Right kidney (tissue), 1 donor: ENCODE results near the gene DCAF5.
"Not testable (repeated sequence)": the region's sequence is repeated elsewhere in the genome, so short reads cannot be mapped to it uniquely, and the experiment has no call there.

Source experiments
- DNase-seq: peaks from one replicate; pipeline ENCODE4 v3.0.0-alpha.2; 2016

The DCAF5 gene

DNA sequence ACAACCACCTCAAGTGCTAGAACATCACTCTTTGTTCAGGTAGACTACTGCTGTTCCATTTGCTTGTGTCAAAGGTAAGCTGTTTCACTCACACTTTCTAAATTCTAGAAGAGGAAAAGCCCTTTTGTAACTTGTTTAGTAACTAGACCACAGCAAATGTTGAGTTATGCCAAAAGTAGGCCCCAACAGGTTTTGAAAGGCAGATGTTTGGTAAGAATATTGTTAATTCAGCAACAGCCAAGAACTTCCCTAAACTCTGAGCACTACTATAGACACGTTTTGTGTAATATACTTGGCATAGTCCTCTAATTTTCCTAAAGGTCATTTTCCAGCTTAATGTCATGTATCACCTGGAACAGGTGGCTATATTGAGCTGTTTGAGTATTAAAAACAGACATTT lies 79.0 kb downstream of the DCAF5 start:
- no peak for DNase-seq

DNA sequence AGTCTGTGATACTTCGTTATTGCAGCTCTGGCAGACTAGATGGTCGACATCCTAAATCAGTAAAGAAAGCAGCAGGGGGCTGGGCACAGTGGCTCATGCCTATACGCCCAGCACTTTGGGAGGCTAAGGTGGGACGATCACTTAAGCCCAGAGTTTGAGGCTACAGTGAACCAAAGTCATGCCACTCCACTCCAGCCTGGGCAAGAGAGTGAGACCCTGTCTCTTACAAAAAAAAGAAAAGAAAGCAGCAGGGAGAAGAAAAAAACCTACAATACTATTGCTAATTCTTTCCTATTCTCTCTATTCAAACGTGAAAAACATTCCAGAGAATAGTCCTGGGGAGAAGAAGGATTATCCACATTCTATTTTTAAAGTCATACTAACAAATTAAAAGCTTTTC lies 79.5 kb downstream of the DCAF5 start:
- DNase-seq = no peak

DNA sequence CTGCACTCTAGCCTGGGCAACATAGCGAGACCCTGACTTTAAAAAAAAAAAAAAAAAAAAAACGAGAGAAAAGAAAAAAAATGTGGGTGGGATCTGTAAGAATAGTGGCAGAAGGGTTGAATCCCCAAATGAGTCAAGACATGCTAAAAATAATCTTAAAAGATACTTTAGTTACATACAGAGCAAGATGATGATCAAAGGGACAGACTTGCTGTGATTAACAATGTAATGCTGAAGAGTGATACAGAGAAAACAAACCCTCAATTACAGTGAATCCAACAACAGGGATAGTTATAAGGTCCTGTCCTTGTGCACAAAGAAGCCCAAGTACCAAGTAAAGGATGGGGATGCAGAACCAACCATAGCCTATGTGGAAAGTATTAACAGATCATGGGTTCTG lies 80.3 kb downstream of the DCAF5 start:
- DNase-seq = no peak

DNA sequence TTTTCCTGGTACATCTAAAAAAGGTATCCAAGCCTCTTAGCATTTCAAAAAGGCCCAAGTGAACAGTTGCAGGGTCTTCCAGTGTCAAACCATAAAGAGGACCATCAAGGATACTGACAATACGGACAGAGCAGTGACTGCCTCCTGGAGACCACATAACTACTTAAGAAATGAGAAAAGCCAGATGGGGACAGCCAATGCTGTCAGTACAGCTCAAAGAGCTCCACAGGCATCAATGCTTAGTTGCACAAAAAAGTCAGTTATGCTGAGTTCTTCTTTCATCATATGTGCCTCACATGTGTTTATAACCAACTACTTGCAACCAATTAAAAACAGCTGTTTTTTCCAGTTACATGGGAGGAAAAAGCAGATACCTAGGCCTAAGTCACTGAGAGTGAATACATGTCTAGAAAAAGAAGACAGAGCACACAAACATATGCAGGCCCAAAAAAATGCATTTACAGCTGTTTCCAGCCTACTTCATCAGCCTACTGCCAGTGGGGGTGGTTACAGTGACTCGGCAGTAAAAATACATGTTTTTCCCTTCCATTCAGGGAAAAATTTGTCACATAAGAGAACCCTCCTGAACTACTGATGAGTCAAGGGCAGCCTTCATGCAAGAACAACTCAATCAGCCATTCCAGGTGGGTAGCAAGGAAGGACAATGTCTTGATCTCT lies 84.0 kb downstream of the DCAF5 start:
- DNase-seq = no peak

DNA sequence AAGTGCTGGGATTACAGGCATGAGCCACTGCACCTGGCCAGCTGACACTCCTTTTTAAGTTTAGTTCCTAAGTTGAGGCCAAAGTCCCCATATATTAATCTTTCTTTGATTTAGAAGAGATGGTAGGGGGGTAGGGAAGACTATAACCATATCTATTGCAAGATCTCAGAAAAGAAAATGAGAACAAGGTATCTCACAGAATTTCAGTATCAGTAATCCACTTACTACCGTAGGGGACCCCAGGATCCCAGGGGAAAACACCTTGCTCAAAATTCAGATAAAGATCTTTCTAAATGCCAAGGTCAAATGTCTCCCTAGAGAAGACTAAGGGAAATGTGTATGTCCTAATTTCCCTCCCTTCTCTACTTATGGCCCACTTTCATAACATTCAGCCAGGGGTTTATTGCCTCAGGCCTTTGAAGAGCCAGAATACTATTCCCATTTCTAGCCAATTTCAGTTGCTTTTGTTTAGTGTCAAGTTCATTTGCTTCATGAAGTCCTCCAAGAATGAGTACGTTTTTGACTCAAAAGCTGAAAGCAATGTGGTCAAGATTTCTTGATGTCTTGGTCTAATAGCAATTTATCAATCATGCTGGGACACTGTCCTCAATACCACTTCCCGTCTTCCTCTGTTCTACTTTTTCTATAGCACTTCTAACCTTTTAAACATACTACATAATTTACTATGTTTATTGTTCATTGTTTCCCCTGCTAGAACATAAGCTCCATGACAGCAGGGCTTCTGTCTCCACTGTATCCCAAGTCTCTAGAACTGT lies 86.3 kb downstream of the DCAF5 start:
- DNase-seq = no peak

DNA sequence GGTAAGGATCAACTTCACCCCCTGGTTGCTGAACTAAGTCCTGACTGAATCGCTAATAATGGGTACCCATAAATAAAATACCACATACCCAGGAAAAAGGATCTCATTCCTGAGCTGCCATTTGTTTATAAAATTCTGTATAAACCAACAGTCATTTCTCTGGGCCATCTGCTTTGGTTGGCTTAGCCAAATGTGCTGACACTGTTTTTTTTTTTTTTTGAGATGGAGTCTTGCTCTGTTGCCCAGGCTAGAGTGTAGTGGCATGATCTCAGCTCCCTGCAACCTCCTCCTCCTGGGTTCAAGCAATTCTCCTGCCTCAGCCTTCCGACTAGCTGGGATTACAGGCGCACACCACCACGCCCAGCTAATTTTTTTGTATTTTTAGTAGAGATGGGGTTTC lies 87.0 kb downstream of the DCAF5 start:
- not testable (repeated sequence) for DNase-seq

DNA sequence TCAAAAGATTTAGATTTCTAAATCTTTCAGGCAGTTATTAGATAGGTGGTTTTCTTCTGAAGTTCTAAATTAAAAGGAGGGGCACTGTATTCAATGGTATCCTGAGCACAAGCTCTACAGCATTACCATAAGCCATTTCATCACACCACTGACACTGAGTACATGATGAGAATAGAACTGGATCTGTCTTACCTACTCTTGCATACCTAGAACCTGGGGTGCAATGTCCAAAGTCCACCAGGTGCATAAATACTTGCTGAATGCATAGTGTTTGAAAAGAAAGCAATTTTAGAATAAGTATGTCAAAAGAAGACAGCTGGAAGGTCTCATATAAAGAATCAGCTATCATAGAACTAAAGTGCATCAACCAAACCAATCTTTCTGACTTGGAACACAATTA lies 88.3 kb downstream of the DCAF5 start:
- no peak for DNase-seq

DNA sequence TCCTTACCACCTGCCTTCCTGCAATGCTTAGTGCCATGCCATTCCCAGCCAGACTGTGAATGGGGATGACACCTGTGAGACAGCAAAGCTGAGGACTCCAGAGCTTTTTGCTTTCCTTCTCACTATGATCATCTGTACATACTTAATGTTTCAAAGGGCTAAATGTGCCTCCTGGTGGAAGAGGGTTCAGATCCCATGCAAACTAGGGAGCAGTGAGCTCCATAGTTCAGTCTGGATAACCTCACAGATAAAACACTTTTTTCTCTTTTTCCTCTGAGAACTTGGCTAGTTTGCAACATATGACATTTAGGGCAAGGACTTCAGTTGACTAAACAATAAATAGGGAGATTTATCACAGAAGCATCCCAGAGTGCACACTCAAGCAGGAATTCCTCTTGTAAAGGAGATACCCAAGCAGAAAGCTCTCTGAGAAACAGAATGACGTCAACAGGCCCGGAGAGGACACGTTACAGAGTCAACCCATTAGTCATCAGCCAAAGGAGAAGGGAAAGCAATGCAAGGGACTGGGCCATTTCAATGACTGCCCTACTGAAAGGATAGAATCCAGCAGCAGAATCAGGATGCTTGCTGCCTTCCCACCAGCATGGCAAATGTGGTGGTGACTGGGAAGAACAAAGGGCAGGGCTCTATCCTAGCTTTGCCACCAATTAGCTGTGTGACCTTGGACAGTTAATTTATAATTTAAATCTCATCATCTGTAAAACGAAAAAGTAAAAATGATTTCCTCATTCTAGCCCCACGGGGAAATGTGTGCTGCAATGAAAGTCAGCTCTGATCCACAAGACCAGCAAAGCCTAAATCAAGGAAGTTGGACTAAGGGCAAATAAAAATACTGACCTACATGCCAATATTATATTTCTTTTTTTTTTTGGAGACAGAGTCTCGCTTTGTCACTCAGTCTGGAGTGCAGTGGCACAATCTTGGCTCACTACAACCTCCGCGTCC lies 93.0 kb downstream of the DCAF5 start:
- no peak for DNase-seq

DNA sequence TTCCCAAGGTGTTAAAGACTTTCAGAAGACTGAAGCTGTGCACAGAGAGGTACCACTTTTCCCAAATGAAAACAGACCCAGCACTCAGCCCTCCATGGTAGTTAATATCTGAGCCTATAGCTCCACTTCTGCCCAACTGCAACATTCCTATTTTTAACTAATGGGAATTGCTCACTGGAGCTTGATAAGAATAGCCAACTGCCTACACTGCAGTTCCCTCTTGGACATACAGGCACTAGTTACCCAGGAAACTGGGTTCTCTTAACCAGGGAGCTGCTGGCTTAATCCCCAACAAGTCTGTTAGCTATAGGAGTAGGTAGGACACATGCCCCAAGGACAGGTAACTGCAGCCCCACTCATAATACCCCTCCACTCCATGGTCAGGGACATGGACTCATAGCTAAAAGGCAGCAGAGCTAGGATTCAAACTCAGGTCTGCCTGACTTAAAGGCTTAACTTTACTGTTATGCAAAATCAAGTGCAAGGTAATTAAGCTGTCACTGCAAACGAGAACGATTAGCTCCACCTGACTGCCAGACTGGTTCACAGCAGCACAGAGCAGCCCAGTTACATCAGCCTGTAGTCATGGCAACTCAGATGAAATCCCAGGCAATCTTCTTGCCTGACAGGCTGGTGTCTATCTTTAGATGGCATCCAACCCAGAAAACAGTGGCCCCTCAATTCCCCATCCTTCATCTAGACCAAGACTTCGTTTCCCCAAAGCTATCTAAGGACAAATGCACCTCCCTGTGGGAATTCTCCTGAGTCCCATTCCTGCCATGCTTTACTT lies 96.7 kb downstream of the DCAF5 start:
- DNase-seq = no peak

DNA sequence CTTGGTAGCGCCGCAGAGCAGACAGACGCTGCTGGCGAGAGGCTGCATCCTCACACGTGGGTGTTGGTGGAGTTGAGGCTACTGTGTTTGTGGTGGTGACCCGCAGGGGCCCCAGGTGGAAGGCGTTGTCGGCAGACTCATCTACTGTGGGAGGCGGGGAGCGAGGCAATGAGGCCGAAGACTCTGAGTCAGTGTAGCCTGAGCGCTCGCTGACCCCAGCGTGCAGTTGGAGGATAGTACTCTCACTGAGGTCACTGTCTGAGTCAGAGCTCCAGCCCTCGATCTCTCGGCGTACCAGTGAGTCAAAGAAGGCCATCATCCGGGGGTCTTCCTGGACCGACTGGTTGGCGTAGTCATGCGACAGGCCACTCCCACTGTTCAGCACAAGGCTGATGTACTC lies 97.8 kb downstream of the DCAF5 start:
- no peak for DNase-seq

DNA sequence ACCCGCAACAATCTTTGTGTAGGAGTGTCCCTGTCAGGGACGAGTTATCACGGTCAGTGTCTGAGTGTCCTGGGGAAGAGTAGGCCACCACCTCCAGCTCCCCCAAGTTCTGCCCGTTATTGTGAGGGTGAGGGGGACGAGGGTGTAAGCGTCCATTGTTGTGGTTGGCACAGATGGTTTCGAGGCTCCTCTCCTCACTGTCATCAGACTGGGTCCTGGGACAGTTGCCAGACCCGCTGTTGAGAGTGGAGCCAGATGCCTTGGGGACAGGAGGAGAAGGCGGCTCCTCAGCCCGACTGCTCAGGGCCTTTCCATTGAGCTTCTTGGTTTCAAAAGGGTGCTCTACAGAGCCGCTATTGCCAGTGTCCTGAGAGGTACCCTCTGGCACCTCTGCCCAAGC lies 98.9 kb downstream of the DCAF5 start:
- DNase-seq = no peak

DNA sequence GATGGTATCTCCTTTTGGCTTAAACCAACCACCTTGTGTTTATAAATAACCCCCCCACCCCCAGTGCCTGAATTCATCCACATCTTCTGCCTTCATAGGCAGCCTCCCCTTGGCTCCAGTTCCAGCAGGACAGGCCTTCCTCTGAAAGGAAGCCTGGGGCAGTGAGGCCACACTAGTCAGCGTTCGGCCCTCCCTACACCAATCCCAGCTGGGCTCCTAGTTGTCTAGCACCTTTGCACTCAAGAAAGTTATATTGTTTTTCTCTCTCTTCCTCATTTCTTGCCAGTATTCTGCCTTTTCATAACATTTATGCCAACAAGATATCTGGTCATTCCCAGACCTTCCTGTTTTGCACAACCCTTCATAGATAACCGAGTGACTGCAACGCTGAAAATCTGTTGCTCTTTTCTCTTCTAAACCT lies 100.7 kb downstream of the DCAF5 start:
- no peak for DNase-seq

DNA sequence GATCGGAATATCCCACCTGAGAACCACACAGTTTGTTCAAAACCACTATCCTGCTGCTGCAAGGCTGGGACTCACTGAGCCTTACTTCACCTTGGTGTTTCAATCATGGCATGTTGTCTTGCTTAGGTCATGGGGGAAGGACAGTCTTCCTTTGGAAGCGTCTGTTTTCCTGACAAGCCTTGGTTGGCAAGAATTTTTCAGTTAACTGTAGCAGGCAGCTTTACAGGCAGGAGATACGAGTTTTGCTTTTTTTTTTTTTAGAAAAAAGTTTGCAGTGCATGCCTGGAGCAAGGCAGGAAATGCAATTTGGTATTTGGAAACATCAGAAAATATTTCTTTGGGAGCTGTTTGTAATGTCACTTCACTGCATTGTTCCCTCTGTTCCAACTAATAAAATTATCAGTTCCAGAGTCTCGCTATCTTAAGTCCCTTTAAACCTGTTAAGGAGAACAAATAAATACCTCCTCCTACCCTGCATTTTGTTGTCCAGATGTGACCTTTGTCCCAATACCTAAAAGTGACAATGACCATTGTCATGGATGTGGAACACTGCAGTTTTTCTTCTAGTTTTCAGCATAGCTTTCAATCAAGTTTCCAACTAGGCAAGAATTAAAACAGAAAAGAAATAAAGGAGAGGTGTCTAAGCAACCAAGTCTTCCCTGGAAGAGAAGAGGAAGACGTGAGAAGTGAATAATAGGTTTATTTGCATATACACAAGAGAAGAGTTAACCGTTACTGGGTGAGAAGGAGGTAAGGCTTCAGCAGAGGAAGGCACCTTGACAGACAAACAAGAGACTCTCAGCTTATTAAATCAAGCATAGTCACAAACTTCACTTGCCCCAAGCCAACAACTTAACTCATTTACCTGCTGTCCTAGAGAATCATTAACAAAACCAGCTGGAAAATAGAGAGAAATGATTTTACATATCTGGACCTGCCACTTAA lies 102.4 kb downstream of the DCAF5 start:
- no peak for DNase-seq

DNA sequence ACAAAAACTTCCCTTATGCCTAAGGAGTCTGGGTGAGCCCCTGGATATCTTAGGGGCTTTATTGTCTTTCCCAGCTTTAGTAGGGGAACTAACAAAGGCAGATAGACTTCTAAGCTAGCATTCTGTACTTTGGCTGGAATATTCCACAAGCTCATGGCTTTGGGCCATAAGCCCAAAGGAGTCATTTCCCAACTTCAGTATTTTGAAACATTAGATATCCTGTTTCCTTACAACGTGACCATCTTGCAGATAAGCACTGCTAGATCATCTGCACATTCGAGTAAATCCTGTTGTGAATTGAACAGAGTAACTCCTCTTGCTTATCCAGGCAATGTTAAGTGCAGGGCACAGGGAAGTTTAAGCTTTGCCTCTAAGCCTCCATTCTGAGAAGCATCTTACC lies 103.2 kb downstream of the DCAF5 start:
- DNase-seq = no peak

DNA sequence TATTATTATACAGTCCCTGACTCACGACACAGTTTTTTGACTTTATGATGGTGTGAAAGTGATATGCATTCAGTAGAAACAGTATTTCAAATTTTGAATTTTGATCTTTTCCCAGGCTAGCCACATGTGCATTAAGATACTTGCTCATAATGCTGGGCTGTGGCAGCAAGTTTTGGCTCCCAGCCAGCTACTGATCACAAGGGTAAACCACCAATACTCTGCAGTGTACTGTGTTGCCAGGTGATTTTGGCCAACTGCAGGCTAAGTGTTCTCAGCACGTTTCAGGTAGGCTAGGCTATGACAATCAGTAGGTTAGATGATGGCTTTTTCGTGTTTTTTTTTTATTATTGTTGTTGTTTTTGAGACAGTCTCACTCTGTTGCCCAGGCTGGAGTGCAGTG lies 104.5 kb downstream of the DCAF5 start:
- no peak for DNase-seq

DNA sequence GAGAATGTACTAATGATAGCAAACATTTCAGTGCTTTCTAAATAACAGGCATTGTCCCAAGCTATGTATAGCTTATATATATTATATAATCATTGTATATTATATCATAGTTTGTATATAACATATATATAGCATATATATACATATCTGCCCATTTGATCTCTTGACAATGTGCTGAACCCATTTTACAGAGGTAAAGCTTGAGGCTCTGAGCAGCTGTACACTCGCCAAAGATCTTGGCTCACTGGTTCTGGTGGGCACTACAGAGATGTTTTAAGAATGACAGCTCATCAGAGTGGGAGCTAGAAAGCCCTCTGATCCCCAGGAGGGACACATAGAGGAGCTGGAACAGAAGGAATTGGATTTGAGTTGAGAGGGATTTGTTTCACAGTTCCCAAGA lies 105.7 kb downstream of the DCAF5 start:
- DNase-seq = no peak

DNA sequence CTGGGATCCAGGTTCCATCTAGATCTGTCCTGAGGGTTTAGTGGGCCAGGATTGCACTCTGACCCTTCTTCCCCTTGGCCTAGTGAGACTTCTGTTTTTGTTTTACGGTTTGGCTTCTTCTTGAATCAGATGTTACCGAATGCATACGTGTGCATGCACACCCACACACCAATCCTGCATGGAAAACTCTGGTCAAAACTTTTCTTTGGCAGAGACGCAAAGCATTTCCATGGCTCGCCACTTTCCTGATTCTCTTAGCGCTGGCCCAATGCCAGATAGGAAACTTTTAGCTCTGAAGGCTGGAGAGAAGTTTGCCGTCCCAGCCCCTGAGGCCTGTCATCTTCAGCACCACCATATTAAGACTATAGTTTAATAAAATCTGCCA lies 106.5 kb downstream of the DCAF5 start:
- DNase-seq = no peak

DNA sequence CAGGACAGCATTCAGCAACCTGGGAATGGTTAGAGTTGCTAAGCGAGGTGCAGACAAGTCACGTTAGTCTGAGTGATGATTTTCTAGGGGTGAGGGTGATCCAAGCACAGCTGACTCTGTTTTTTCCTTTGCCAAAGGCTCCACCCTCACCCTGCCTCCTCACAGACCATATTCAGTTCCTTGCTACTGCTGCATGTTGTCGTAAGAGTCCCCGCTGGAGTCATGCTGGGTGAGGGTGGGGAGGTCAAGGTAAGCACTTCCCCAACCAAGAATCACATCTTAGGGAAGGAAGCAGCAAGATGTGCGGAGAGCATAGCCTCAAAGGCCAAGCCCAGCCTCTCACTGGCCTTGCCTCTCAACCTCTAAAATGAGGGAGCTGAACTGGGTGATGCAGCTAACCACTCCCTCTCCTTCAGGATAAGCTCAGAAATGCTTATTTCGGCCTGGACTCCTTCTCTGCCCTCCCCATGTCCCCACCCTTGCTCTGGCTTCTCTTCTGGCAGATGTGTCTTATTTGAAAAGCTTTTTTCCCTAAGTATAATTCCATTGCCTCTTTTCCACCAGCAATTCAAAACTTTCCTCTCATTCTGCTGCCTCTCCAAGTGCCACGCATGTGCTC lies 107.0 kb downstream of the DCAF5 start:
- no peak for DNase-seq

DNA sequence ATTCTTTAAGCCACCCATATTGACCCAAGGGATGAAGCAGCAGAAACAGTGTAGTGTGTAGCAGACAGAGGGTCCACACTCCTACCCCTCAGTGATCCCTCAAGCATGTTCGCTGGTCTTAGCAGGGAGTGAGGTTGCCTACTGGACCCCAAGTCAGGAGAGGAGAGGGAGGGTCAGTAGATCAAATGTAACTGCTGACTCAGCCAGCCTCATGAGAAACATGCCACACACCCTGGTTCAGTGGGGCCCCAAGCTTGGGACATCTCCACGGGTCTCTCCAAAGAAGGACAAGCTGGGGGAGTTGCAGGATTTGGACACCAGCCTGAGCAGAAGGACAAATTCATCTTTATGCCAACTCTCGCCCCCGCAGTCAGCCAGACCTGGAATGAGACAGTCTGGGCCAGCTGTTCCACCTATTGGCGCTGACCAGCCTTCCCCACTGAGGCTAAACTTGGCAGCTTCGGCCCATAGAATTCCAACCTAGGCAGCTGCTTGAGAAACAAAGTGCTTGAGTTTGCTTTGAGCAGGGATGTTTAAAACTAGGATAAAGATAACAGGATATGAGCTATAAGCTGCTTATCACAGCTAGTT lies 107.9 kb downstream of the DCAF5 start:
- DNase-seq = no peak

DNA sequence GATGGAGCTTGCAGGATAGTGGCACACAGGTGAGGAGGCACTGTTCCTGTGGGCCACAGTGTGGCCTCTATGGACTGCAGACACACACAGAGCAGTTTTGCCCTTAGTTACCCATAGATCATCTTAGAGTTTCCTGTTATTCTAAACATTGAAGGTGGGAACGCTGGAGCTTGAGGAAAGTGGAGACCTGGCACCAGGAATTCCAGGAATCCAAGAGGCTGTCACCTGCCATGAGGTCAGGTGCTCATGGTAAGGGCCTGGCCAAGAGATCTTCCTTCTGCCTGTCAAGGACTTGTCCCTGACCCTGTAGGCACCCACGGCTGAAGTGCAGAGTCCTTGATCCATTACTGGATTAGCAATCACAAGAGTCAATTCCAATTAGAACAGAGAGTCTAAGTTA lies 108.6 kb downstream of the DCAF5 start:
- no peak for DNase-seq
